B cell (primary cell): ENCODE measurements around the gene LAMA3. TPM values are rescaled to one million over a fixed set of nuclear protein-coding genes. Genes with fewer than 3 reads are reported as not detected.

Source experiments
- ATAC-seq: fragments of 200-7000 bp; cut with Tn5 transposase; one replicate; pipeline ENCODE4 v1.10.0; 2021; ENCODE audit warnings: low read depth, mild to moderate bottlenecking, moderate number of reproducible peaks, moderate library complexity
- CTCF ChIA-PET: fragments of 350-600 bp; sonication (Branson Sonifier 250); formaldehyde crosslinking; loops from one replicate; lab custom pipeline; 2021; ENCODE audit warnings: antibody characterized with exemption, inconsistent platforms; lab: Charles Lee
- POLR2A ChIA-PET: fragments of 350-600 bp; sonication (Branson Sonifier 250); formaldehyde crosslinking; loops from one replicate; lab custom pipeline; 2021; ENCODE audit warnings: antibody characterized with exemption; lab: Charles Lee
- DNase-seq: peaks from one replicate; pipeline ENCODE4 v3.0.0; 2013
- H2AFZ ChIP-seq: 2 replicates; pipeline ENCODE4 v1.6.1; 2012; ENCODE audit warnings: mild to moderate bottlenecking, low read depth, low read length; ENCODE audit not compliant: insufficient read depth, poor library complexity, severe bottlenecking
- H3K27ac ChIP-seq, 2 donors: 1 replicate in 1 of 2; 2 replicates in 1 of 2; pipeline ENCODE4 v1.5.1; 2012 to 2013; ENCODE audit warnings: low read length in 2 of 2, mild to moderate bottlenecking in 2 of 2, moderate library complexity in 1 of 2
- H3K27me3 ChIP-seq, 4 experiments: fragments of 200-600 bp in 1 of 4; sonication (generic) in 1 of 4; replicated peaks in 1 of 4; 1 replicate in 2 of 4; 2 replicates in 2 of 4; pipeline versions ENCODE4 v1.6.1 to v1.7.0; 2013 to 2016; ENCODE audit warnings: low read length in 3 of 4, mild to moderate bottlenecking in 2 of 4, mixed read lengths in 1 of 4, moderate library complexity in 1 of 4; ENCODE audit not compliant: insufficient read depth in 4 of 4, control insufficient read depth in 3 of 4; ENCODE audit errors: control extremely low read depth in 1 of 4
- H3K36me3 ChIP-seq, 2 experiments: replicated peaks in 1 of 2; 1 replicate in 1 of 2; 2 replicates in 1 of 2; pipeline versions ENCODE4 v1.6.1 to v1.7.1; 2013; ENCODE audit warnings: low read length in 1 of 2; ENCODE audit not compliant: insufficient read depth in 2 of 2, control insufficient read depth in 1 of 2; ENCODE audit errors: control extremely low read depth in 1 of 2, extremely low read depth in 1 of 2
- H3K4me1 ChIP-seq, 2 donors: fragments of 200-600 bp in 1 of 2; sonication (generic) in 1 of 2; 1 replicate in 1 of 2; 2 replicates in 1 of 2; pipeline versions ENCODE4 v1.5.1 to v1.6.1; 2013 to 2017; ENCODE audit warnings: low read length in 2 of 2; ENCODE audit not compliant: control insufficient read depth in 2 of 2, insufficient read depth in 2 of 2
- H3K4me2 ChIP-seq: replicated peaks from 2 replicates; pipeline ENCODE3; 2012; ENCODE audit warnings: mild to moderate bottlenecking, low read depth, low read length; ENCODE audit not compliant: poor library complexity, severe bottlenecking
- H3K4me3 ChIP-seq, 5 experiments: fragments of 200-600 bp in 1 of 5; sonication (generic) in 1 of 5; 1 replicate in 3 of 5; 2 replicates in 2 of 5; pipeline versions ENCODE4 v1.5.1 to v1.7.0; 2011 to 2016; ENCODE audit warnings: low read length in 4 of 5, mild to moderate bottlenecking in 4 of 5, low read depth in 2 of 5, control low read depth in 1 of 5, moderate library complexity in 1 of 5; ENCODE audit not compliant: insufficient read depth in 1 of 5; ENCODE audit errors: control extremely low read depth in 1 of 5, extremely low read depth in 1 of 5
- H3K79me2 ChIP-seq: fragments of 200-600 bp; sonication (generic); one replicate; pipeline ENCODE4 v1.6.0; 2016; ENCODE audit warnings: low read length; ENCODE audit not compliant: control insufficient read depth, insufficient read depth
- H3K9ac ChIP-seq: fragments of 200-600 bp; sonication (generic); 2 replicates; pipeline ENCODE4 v1.6.1; 2017; ENCODE audit warnings: mild to moderate bottlenecking, low read length, moderate library complexity
- H3K9me3 ChIP-seq, 3 donors: one replicate each; pipeline versions ENCODE4 v1.6.1 to v1.7.1; 2013; ENCODE audit warnings: low read length in 2 of 3; ENCODE audit not compliant: control insufficient read depth in 2 of 3, insufficient read depth in 1 of 3; ENCODE audit errors: control extremely low read depth in 1 of 3
- H4K20me1 ChIP-seq: 2 replicates; pipeline ENCODE4 v1.6.0; 2012; ENCODE audit warnings: mild to moderate bottlenecking, low read length; ENCODE audit not compliant: insufficient read depth, control insufficient read depth, poor library complexity, severe bottlenecking
- H3K27ac Mint-ChIP-seq: one replicate; pipeline ENCODE4 v1.8.0; 2021; ENCODE audit warnings: mixed read lengths
- H3K27me3 Mint-ChIP-seq: one replicate; pipeline ENCODE4 v1.8.0; 2021; ENCODE audit warnings: mixed read lengths
- H3K4me1 Mint-ChIP-seq: one replicate; pipeline ENCODE4 v1.8.0; 2021; ENCODE audit warnings: mixed read lengths
- H3K4me3 Mint-ChIP-seq: one replicate; pipeline ENCODE4 v1.8.0; 2021; ENCODE audit warnings: mixed read lengths
- H3K9me3 Mint-ChIP-seq: one replicate; pipeline ENCODE4 v1.8.0; 2022; ENCODE audit warnings: mixed read lengths; ENCODE audit not compliant: insufficient read depth
- EZH2 ChIP-seq: IDR thresholded peaks from 2 replicates; pipeline ENCODE4 v1.6.1; 2012; ENCODE audit warnings: borderline replicate concordance, low read depth, mild to moderate bottlenecking, moderate library complexity, low read length; ENCODE audit not compliant: insufficient read depth, poor library complexity, severe bottlenecking
- WGBS: methylation state at CpG from one replicate; pipeline ENCODE4 v1.1.5; 2013; ENCODE audit warnings: missing lambda C conversion rate; ENCODE audit not compliant: insufficient coverage; 5-methylcytosine and 5-hydroxymethylcytosine counted together
- intact Hi-C: fragments of 100-400 bp; cut with micrococcal nuclease; formaldehyde crosslinking; loops from one replicate; pipeline ENCODE4 v1.10.0; 2022
- polyA plus RNA-seq: library from polyadenylated mRNA; depleted of rRNA; stranded (reverse); fragments of >200 nt; gene quantifications from 2 replicates; pipeline ENCODE4 v1.2.3, GENCODE V29; 2012
- total RNA-seq, 2 donors: library from RNA; stranded (reverse); fragments of 120-200 nt in 1 of 2; gene quantifications; 1 replicate in 1 of 2; 2 replicates in 1 of 2; pipeline versions ENCODE4 v1.2.3 to v1.2.4, GENCODE V29; 2013 to 2022
- TF ChIP-seq, protein P1 (sequence below): fragments of 200-600 bp; IDR thresholded peaks from one replicate; pipeline ENCODE4 v1.8.0; 2022; ENCODE audit warnings: antibody characterized with exemption, mild to moderate bottlenecking

Gene LAMA3
- total and polyA plus RNA-seq, 2 donors (not counting 1 experiment from before 2014, with no cell fraction given) = 0.03 to 0.32 TPM

DNA sequence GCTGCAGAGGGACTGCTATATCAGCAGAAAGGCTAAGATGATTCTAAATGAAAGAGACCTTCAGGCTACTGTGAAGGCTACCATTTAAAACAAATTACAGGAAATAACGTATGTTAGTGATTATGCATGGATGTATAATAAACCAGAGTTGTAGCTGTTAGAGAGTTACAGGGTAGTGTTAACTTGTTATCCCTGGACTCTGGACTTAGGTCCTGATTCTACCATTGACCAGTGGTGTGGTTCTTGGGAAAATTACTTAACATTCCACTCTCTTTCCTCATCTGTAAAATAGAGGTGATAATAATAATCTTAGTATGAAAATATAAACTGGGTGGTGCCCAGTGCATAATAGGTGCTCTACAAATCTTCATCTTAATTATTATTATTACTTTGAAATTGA lies 22.2 kb downstream of the LAMA3 start:
- Histone ChIP-seq H4K20me1 (no peaks in the 10 kb centered on the region), H3K4me1 (no peaks in the 10 kb centered on the region), H3K9ac (no peak overlapping the region), H3K4me3 (no peak overlapping the region), H3K27ac (no peak overlapping the region), H3K4me2 (no peak overlapping the region), H2AFZ (no peak overlapping the region), H3K79me2 (no peaks in the 10 kb centered on the region), H3K27me3 (peaks cover 0 to 6% (median 3%) of the 10 kb centered on the region in 4 experiments), H3K9me3 (peaks cover 0 to 5% (median 0%) of the 10 kb centered on the region in 3 donors), H3K36me3 (no peaks in the 10 kb centered on the region)
- no peak for DNase-seq
- WGBS = no CpG with 5 or more reads among the region's 1 CpG
- intact Hi-C loops = no loop called here
- ATAC-seq = no peak
- Mint-ChIP-seq H3K27ac (no peak overlapping the region), H3K9me3 (no peaks in the 10 kb centered on the region), H3K4me3 (no peak overlapping the region), H3K27me3 (peaks cover 30% of the 10 kb centered on the region), H3K4me1 (peaks cover 2% of the 10 kb centered on the region)
- ChIA-PET CTCF (no interaction called here), POLR2A (no interaction called here)
- no peak for TF ChIP-seq EZH2
- TF ChIP-seq, protein P1, sequence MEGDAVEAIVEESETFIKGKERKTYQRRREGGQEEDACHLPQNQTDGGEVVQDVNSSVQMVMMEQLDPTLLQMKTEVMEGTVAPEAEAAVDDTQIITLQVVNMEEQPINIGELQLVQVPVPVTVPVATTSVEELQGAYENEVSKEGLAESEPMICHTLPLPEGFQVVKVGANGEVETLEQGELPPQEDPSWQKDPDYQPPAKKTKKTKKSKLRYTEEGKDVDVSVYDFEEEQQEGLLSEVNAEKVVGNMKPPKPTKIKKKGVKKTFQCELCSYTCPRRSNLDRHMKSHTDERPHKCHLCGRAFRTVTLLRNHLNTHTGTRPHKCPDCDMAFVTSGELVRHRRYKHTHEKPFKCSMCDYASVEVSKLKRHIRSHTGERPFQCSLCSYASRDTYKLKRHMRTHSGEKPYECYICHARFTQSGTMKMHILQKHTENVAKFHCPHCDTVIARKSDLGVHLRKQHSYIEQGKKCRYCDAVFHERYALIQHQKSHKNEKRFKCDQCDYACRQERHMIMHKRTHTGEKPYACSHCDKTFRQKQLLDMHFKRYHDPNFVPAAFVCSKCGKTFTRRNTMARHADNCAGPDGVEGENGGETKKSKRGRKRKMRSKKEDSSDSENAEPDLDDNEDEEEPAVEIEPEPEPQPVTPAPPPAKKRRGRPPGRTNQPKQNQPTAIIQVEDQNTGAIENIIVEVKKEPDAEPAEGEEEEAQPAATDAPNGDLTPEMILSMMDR = no peak

DNA sequence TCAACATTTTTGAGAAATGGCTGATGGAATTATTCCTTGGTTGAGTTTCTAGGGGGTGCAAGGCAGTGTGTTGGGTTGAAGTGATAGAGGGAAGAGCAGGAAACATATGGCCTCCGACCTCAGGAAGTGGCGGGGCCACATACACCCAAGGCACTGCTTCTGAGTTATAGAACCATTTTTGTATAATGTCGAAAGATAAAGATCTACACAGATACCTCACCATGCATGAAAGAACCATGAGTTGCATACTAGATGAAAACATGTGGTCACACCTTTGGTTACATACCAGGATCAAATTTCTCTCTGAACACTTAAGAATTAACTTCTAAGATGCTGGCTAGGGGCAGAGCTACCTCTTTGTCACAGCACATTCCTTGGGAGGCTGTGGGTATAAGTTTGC lies 23.2 kb downstream of the LAMA3 start:
- peaks cover 2% of the 10 kb centered on the region for H3K4me1 Mint-ChIP-seq
- H3K4me3 Mint-ChIP-seq = no peak overlapping the region
- Histone ChIP-seq H3K4me2 (no peak overlapping the region), H4K20me1 (no peaks in the 10 kb centered on the region), H3K4me1 (no peaks in the 10 kb centered on the region), H3K4me3 (no peak overlapping the region), H3K27me3 (peaks cover 0 to 4% (median 3%) of the 10 kb centered on the region in 4 experiments), H3K9ac (no peak overlapping the region), H3K36me3 (no peaks in the 10 kb centered on the region), H2AFZ (no peak overlapping the region), H3K9me3 (no peaks in the 10 kb centered on the region), H3K79me2 (no peaks in the 10 kb centered on the region), H3K27ac (no peak overlapping the region)
- TF ChIP-seq, protein P1 = no peak
- TF ChIP-seq EZH2 = no peak
- intact Hi-C loops = no loop called here
- DNase-seq (no peak), ATAC-seq (no peak)
- WGBS = no CpG with 5 or more reads among the region's 3 CpGs
- H3K27ac Mint-ChIP-seq = no peak overlapping the region
- H3K9me3 Mint-ChIP-seq = no peaks in the 10 kb centered on the region
- POLR2A ChIA-PET = no interaction called here
- CTCF ChIA-PET = no interaction called here
- H3K27me3 Mint-ChIP-seq = peaks cover 30% of the 10 kb centered on the region
